NCI-H2081 treated with DMSO at 0.1 percent for 48 hours (cell line): ENCODE results near the gene UBE2S.
"Not testable (repeated sequence)": the region's sequence is repeated elsewhere in the genome, so short reads cannot be mapped to it uniquely, and the experiment has no call there.

Source experiments
- DNase-seq: peaks from one replicate; lab custom pipeline; 2025; lab: John Stamatoyannopoulos, UW

The UBE2S gene

GRCh38 chr19:55440411-55441105 lies 33.0 kb upstream of the UBE2S start:
- no peak for DNase-seq

- no peak for DNase-seq
Observed at GRCh38 chr19:55439052-55439451, 31.5 kb upstream of the UBE2S start.

GRCh38 chr19:55437410-55437809 lies 29.8 kb upstream of the UBE2S start:
- DNase-seq, result no peak

GRCh38 chr19:55436847-55437246 lies 29.3 kb upstream of the UBE2S start:
- no peak for DNase-seq

GRCh38 chr19:55435020-55435419 lies 27.4 kb upstream of the UBE2S start:
- no peak for DNase-seq

GRCh38 chr19:55434356-55434919 lies 26.9 kb upstream of the UBE2S start:
- no peak for DNase-seq

GRCh38 chr19:55433292-55433691 lies 25.7 kb upstream of the UBE2S start:
- no peak for DNase-seq

GRCh38 chr19:55432241-55432959 lies 24.8 kb upstream of the UBE2S start:
- DNase-seq, result no peak

GRCh38 chr19:55431183-55431582 lies 23.6 kb upstream of the UBE2S start:
- no peak for DNase-seq

GRCh38 chr19:55426042-55426441 lies 18.5 kb upstream of the UBE2S start:
- DNase-seq, result no peak

GRCh38 chr19:55424518-55424917 lies 16.9 kb upstream of the UBE2S start:
- no peak for DNase-seq

- no peak for DNase-seq
Observed at GRCh38 chr19:55423225-55424005, 15.8 kb upstream of the UBE2S start.

- DNase-seq, result not testable (repeated sequence)
Observed at GRCh38 chr19:55421281-55421680, 13.7 kb upstream of the UBE2S start.

GRCh38 chr19:55419624-55420236 lies 12.1 kb upstream of the UBE2S start:
- no peak for DNase-seq

- no peak for DNase-seq
Observed at GRCh38 chr19:55419103-55419502, 11.5 kb upstream of the UBE2S start.

GRCh38 chr19:55418185-55418584 lies 10.6 kb upstream of the UBE2S start:
- DNase-seq, result peak; percentile 34

- no peak for DNase-seq
Observed at GRCh38 chr19:55410168-55410567, 2.6 kb upstream of the UBE2S start.

- DNase-seq, result not testable (repeated sequence)
Observed at GRCh38 chr19:55409179-55409578, 1.6 kb upstream of the UBE2S start.

GRCh38 chr19:55408533-55408872 lies 915 bp upstream of the UBE2S start:
- no peak for DNase-seq

- DNase-seq, result peak; percentile 95
Observed at GRCh38 chr19:55407800-55408532, 378 bp upstream of the UBE2S start.

- no peak for DNase-seq
Observed at GRCh38 chr19:55406826-55407549, 600 bp downstream of the UBE2S start.
